HS-27A (cell line): ENCODE data around the gene OSCP1.
A peak's percentile ranks its signal among the peaks of the same experiment; 100 is the strongest.

Experiments used
- DNase-seq: peaks from one replicate; pipeline ENCODE4 v3.0.0-alpha.2; 2012; ENCODE audit warnings: low read depth, missing footprints

Gene OSCP1

GRCh38 chr1:36382669-36383068 is 67.6 kb downstream of the OSCP1 start:
- no peak for DNase-seq

- DNase-seq: no peak
These were observed 68.0 kb downstream of the OSCP1 start for GRCh38 chr1:36382231-36382630.

- no peak for DNase-seq
These were observed 68.8 kb downstream of the OSCP1 start for GRCh38 chr1:36381405-36381804.

- DNase-seq: no peak
These were observed 69.5 kb downstream of the OSCP1 start for GRCh38 chr1:36380782-36381181.

GRCh38 chr1:36380143-36380619 is 70.1 kb downstream of the OSCP1 start:
- DNase-seq: no peak

- no peak for DNase-seq
These were observed 72.3 kb downstream of the OSCP1 start for GRCh38 chr1:36377791-36378492.

- DNase-seq: no peak
These were observed 77.6 kb downstream of the OSCP1 start for GRCh38 chr1:36372617-36373016.

GRCh38 chr1:36369061-36369861 is 81.0 kb downstream of the OSCP1 start:
- peak; percentile 61 for DNase-seq
